Liver (tissue), 9 donors: ENCODE data around the gene NMRK1. TPM values are rescaled to one million over a fixed set of nuclear protein-coding genes. Genes with fewer than 3 reads are reported as not detected.

ENCODE experiments used
- DNase-seq: peaks from one replicate; pipeline ENCODE4 v3.0.0-alpha.2; 2017; ENCODE audit warnings: low spot score
- H3K27ac ChIP-seq, 2 donors: one replicate each; pipeline ENCODE4 v1.7.0; 2013; ENCODE audit warnings: inconsistent platforms in 2 of 2, low read length in 2 of 2, control low read depth in 1 of 2, low read depth in 1 of 2, mild to moderate bottlenecking in 1 of 2
- H3K27me3 ChIP-seq, 4 donors: one replicate each; pipeline versions ENCODE4 v1.6.1 to v1.7.0; 2013; ENCODE audit warnings: low read length in 3 of 4, inconsistent platforms in 1 of 4, mild to moderate bottlenecking in 1 of 4, moderate library complexity in 1 of 4; ENCODE audit not compliant: control insufficient read depth in 4 of 4, insufficient read depth in 4 of 4
- H3K36me3 ChIP-seq, 4 donors: one replicate each; pipeline versions ENCODE4 v1.6.1 to v1.7.0; 2013; ENCODE audit warnings: low read length in 3 of 4, mild to moderate bottlenecking in 3 of 4, low read depth in 1 of 4, moderate library complexity in 1 of 4; ENCODE audit not compliant: control insufficient read depth in 4 of 4, insufficient read depth in 3 of 4
- H3K4me1 ChIP-seq, 4 donors: one replicate each; pipeline versions ENCODE4 v1.6.1 to v1.7.0; 2013; ENCODE audit warnings: low read length in 3 of 4, mild to moderate bottlenecking in 3 of 4, moderate library complexity in 1 of 4; ENCODE audit not compliant: control insufficient read depth in 4 of 4, insufficient read depth in 4 of 4
- H3K4me3 ChIP-seq, 3 donors: one replicate each; pipeline versions ENCODE4 v1.6.1 to v1.7.0; 2013; ENCODE audit warnings: low read length in 3 of 3, control low read depth in 1 of 3, low read depth in 1 of 3, mild to moderate bottlenecking in 1 of 3
- H3K9ac ChIP-seq, 2 donors: one replicate each; pipeline ENCODE4 v1.7.0; 2013; ENCODE audit warnings: low read length in 2 of 2, mild to moderate bottlenecking in 2 of 2, moderate library complexity in 2 of 2, control low read depth in 1 of 2, low read depth in 1 of 2
- H3K9me3 ChIP-seq, 4 donors: one replicate each; pipeline versions ENCODE4 v1.6.1 to v1.7.0; 2013; ENCODE audit warnings: low read length in 3 of 4; ENCODE audit not compliant: control insufficient read depth in 4 of 4
- ATF3 ChIP-seq: IDR thresholded peaks from 2 replicates; pipeline ENCODE4 v1.6.1; 2016; ENCODE audit warnings: antibody characterized with exemption
- CTCF ChIP-seq: fragments of 150-350 bp; IDR thresholded peaks from 2 replicates; pipeline ENCODE4 v1.5.1; 2017; ENCODE audit warnings: improper control_type of control experiment, low read depth, low read length; ENCODE audit not compliant: missing input control
- EGR1 ChIP-seq, 2 donors: IDR thresholded peaks; 2 replicates each; pipeline ENCODE4 v1.6.1; 2016 to 2018; ENCODE audit warnings: antibody characterized with exemption in 2 of 2, low read depth in 2 of 2
- FOXA1 ChIP-seq: IDR thresholded peaks from 2 replicates; pipeline ENCODE4 v1.6.1; 2016; ENCODE audit warnings: antibody characterized with exemption
- FOXA2 ChIP-seq: IDR thresholded peaks from 2 replicates; pipeline ENCODE4 v1.6.1; 2016; ENCODE audit warnings: antibody characterized with exemption
- GABPA ChIP-seq, 2 donors: IDR thresholded peaks in 1 of 2; conservative IDR thresholded peaks in 1 of 2; 2 replicates each; pipeline ENCODE4 v1.6.1; 2016; ENCODE audit warnings: antibody characterized with exemption in 2 of 2, mild to moderate bottlenecking in 1 of 2, moderate library complexity in 1 of 2
- HNF4A ChIP-seq, 2 donors: conservative IDR thresholded peaks; 2 replicates each; pipeline ENCODE4 v1.6.1; 2016; ENCODE audit warnings: antibody characterized with exemption in 2 of 2, mild to moderate bottlenecking in 2 of 2
- HNF4G ChIP-seq: IDR thresholded peaks from 2 replicates; pipeline ENCODE4 v1.6.1; 2016; ENCODE audit warnings: antibody characterized with exemption
- JUND ChIP-seq, 2 donors: IDR thresholded peaks; 2 replicates each; pipeline ENCODE4 v1.6.1; 2016; ENCODE audit warnings: antibody characterized with exemption in 2 of 2
- MAX ChIP-seq: IDR thresholded peaks from 2 replicates; pipeline ENCODE4 v1.6.1; 2016; ENCODE audit warnings: antibody characterized with exemption
- RAD21 ChIP-seq, 2 donors: IDR thresholded peaks; 2 replicates each; pipeline ENCODE4 v1.6.1; 2016; ENCODE audit warnings: antibody characterized with exemption in 2 of 2, mild to moderate bottlenecking in 2 of 2
- RXRA ChIP-seq, 2 donors: IDR thresholded peaks; 2 replicates each; pipeline ENCODE4 v1.6.1; 2017 to 2018; ENCODE audit warnings: antibody characterized with exemption in 2 of 2, mild to moderate bottlenecking in 1 of 2
- SP1 ChIP-seq: IDR thresholded peaks from 2 replicates; pipeline ENCODE4 v1.6.1; 2018; ENCODE audit warnings: antibody characterized with exemption, mild to moderate bottlenecking
- YY1 ChIP-seq: IDR thresholded peaks from 2 replicates; pipeline ENCODE4 v1.6.1; 2016; ENCODE audit warnings: antibody characterized with exemption, mild to moderate bottlenecking
- ZBTB33 ChIP-seq: IDR thresholded peaks from 2 replicates; pipeline ENCODE4 v1.6.1; 2016; ENCODE audit warnings: antibody characterized with exemption
- WGBS: extraction: QIAGEN DNeasy Blood & Tissue Kit; methylation state at CpG from one replicate; pipeline ENCODE4 v1.1.7; 2013; 5-methylcytosine and 5-hydroxymethylcytosine counted together
- polyA plus RNA-seq, 2 donors: library from polyadenylated mRNA; stranded (reverse) in 1 of 2; unstranded in 1 of 2; fragments of 200-250 nt in 1 of 2; fragments of >200 nt in 1 of 2; fragmentation: Nextera tagmentation in 1 of 2; extraction: Ambion mirVana in 1 of 2; gene quantifications; one replicate each; pipeline versions ENCODE4 v1.2.1 to v1.2.3, GENCODE V29; 2013 to 2015
- total RNA-seq, 2 donors: library from RNA; depleted of rRNA; stranded (reverse); fragments of >200 nt; gene quantifications; one replicate each; pipeline ENCODE4 v1.2.3, GENCODE V29; 2014
- donor health status: healthy.
- donor health status: healthy.
- donor health status: healthy.
- donor health status: healthy.
- donor health status: healthy.

The NMRK1 gene
- total and polyA plus RNA-seq, 4 donors: 6.8 to 32.2 (median 15.9) TPM

GRCh38 chr9:75027187-75028107, 60.5 kb downstream of the NMRK1 start:
- TF ChIP-seq RXRA (IDR thresholded peaks at IDR 0.05) (peak; percentile 20 to 52), HNF4G (no peak), YY1 (peak; percentile 24)
- H3K27ac ChIP-seq: peak overlapping the region; percentile 95 to 97
- H3K4me3 ChIP-seq: peak overlapping the region; percentile 84 to 92 (median 88)
- no peaks in the 10 kb centered on the region for H3K36me3 ChIP-seq
- peak; percentile 76 for DNase-seq
- peaks cover 0 to 17% (median 12%) of the 10 kb centered on the region in 4 donors for H3K4me1 ChIP-seq
- peak overlapping the region; percentile 87 to 90 for H3K9ac ChIP-seq
- H3K27me3 ChIP-seq: no peaks in the 10 kb centered on the region
- under 1% methylated on average over 59 of the region's 59 CpGs for WGBS
- H3K9me3 ChIP-seq: no peaks in the 10 kb centered on the region

GRCh38 chr9:75023846-75024245, 64.1 kb downstream of the NMRK1 start:
- H3K4me3 ChIP-seq: no peak overlapping the region
- DNase-seq: no peak
- TF ChIP-seq HNF4G (no peak), RAD21 (IDR thresholded peaks at IDR 0.05) (no peak)
- H3K4me1 ChIP-seq: peaks cover 0 to 17% (median 13%) of the 10 kb centered on the region in 4 donors
- no peaks in the 10 kb centered on the region for H3K9me3 ChIP-seq
- H3K27ac ChIP-seq: no peak overlapping the region
- H3K27me3 ChIP-seq: no peaks in the 10 kb centered on the region
- H3K36me3 ChIP-seq: no peaks in the 10 kb centered on the region
- H3K9ac ChIP-seq: no peak overlapping the region

GRCh38 chr9:75019654-75020053, 68.3 kb downstream of the NMRK1 start:
- peaks cover 0 to 2% (median 0%) of the 10 kb centered on the region in 4 donors for H3K4me1 ChIP-seq
- WGBS: 95% methylated on average over 1 of the region's 1 CpG

More at GRCh38 chr9:75019654-75020053, 68.3 kb downstream of the NMRK1 start:
- Histone ChIP-seq H3K36me3 (no peaks in the 10 kb centered on the region), H3K9me3 (no peaks in the 10 kb centered on the region), H3K27ac (no peak overlapping the region), H3K27me3 (no peaks in the 10 kb centered on the region), H3K4me3 (no peak overlapping the region), H3K9ac (no peak overlapping the region)
- TF ChIP-seq FOXA1: no peak
- no peak for TF ChIP-seq RXRA (IDR thresholded peaks at IDR 0.05)
- no peak for TF ChIP-seq GABPA (IDR thresholded peaks at IDR 0.05 in 1 of 2, conservative IDR thresholded peaks at IDR 0.05 in 1 of 2)
- TF ChIP-seq YY1: no peak
- no peak for TF ChIP-seq ZBTB33
- no peak for TF ChIP-seq MAX
- TF ChIP-seq HNF4A (conservative IDR thresholded peaks at IDR 0.05): no peak
- TF ChIP-seq EGR1 (IDR thresholded peaks at IDR 0.05; ENCODE audit: low read depth in 2 of 2): no peak
- no peak for TF ChIP-seq SP1
- no peak for TF ChIP-seq FOXA2
- TF ChIP-seq HNF4G: no peak
- TF ChIP-seq JUND (IDR thresholded peaks at IDR 0.05): no peak
- TF ChIP-seq ATF3: no peak
- TF ChIP-seq CTCF: no peak
- no peak for DNase-seq
